Measurements from ENCODE around the gene POLR2E.

Gene POLR2E

GRCh38 chr19:1084024-1084868 lies 10.9 kb downstream of the POLR2E start:
- H4K20me1 ChIP-seq, result peaks cover 69 to 100% (median 94%) of the 10 kb centered on the region in 11 experiments
- H3K27me3 ChIP-seq, result no peaks in the 10 kb centered on the region
- TF ChIP-seq Cebpa-rat (IDR thresholded peaks at IDR 0.05), result no peak
- H3K27ac ChIP-seq, result no peak overlapping the region
- H3K9me3 ChIP-seq (replicated peaks in 1 of 11), result no peaks in the 10 kb centered on the region
- H3K4me3 ChIP-seq, result no peak overlapping the region
- no peak overlapping the region for H3K9ac ChIP-seq
- peaks cover 82 to 94% (median 90%) of the 10 kb centered on the region in 11 experiments for H3K36me3 ChIP-seq
- 0 out of 22 replicates have a peak overlapping the region, but pooled peaks of 2 of the 11 experiments have one; percentile 12 to 38 for H3K4me2 ChIP-seq
- peaks cover 36 to 96% (median 67%) of the 10 kb centered on the region in 10 experiments for H3K4me1 ChIP-seq

- Histone ChIP-seq H3K27ac (no peak overlapping the region), H3K4me2 (peak overlapping the region in 7 of 11 experiments; percentile 7 to 65 (median 24); a peak in 10 of 22 replicates), H3K27me3 (no peaks in the 10 kb centered on the region), H3K4me3 (no peak overlapping the region; a peak in 1 of 20 replicates), H3K4me1 (peaks cover 25 to 89% (median 56%) of the 10 kb centered on the region in 10 experiments), H3K9ac (peak overlapping the region in 3 of 11 experiments; percentile 6 to 26 (median 7); a peak in 2 of 22 replicates), H3K36me3 (peaks cover 85 to 94% (median 89%) of the 10 kb centered on the region in 11 experiments), H4K20me1 (peaks cover 73 to 100% (median 91%) of the 10 kb centered on the region in 11 experiments), H3K9me3 (replicated peaks in 1 of 11) (no peaks in the 10 kb centered on the region)
- no peak for TF ChIP-seq Cebpa-rat (IDR thresholded peaks at IDR 0.05)
Measured at GRCh38 chr19:1082928-1083816, 12.0 kb downstream of the POLR2E start.

GRCh38 chr19:1082165-1082927 lies 12.8 kb downstream of the POLR2E start:
- Histone ChIP-seq H3K4me2 (peak overlapping the region in 5 of 11 experiments; percentile 17 to 65 (median 33); a peak in 9 of 22 replicates), H3K27ac (no peak overlapping the region)

DNA sequence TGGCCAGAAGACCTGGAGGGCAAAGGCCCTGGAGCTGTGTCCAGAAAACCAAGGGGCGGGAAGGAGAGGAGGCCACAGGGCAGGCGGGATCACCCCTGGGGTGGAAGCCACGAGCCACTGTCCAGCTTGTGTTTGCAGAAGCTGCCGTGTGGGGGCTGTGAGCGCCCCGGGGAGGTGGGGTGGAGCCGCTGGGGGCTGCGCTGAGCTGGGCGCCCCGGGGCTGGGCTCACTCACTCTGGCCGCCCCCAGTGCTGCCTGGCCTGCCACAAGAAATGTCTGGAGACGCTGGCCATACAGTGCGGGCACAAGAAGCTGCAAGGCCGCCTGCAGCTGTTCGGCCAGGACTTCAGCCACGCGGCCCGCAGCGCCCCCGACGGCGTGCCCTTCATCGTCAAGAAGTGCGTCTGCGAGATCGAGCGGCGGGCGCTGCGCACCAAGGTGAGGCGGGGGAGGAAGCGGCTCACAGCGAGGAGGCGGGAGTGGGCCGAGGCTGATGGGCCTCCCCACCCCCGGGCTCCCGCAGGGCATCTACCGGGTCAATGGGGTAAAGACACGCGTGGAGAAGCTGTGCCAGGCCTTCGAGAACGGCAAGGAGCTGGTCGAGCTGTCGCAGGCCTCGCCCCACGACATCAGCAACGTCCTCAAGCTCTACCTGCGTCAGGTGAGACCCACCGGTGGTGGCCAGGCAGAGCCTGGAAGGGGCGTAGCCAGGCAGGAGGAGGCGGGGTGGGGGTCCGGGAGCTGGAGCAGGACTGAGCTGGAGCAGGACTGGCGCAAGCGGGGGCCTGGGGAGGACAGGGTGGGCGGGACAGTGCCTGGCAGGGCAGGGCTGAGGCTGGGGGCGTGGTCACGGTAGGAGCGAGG lies 13.6 kb downstream of the POLR2E start:
- peaks cover 79 to 100% (median 96%) of the 10 kb centered on the region in 11 experiments for H4K20me1 ChIP-seq
- H3K9ac ChIP-seq, result peak overlapping the region in 1 of 11 experiments; percentile 26; a peak in 1 of 22 replicates
- peaks cover 89 to 100% (median 94%) of the 10 kb centered on the region in 11 experiments for H3K36me3 ChIP-seq
- peaks cover 23 to 89% (median 55%) of the 10 kb centered on the region in 10 experiments for H3K4me1 ChIP-seq
- no peak overlapping the region for H3K27ac ChIP-seq
- H3K27me3 ChIP-seq, result no peaks in the 10 kb centered on the region
- no peak for TF ChIP-seq Cebpa-rat (IDR thresholded peaks at IDR 0.05)
- H3K4me2 ChIP-seq, result peak overlapping the region in 3 of 11 experiments; percentile 4 to 19 (median 12); a peak in 3 of 22 replicates
- no peaks in the 10 kb centered on the region for H3K9me3 ChIP-seq (replicated peaks in 1 of 11)
- H3K4me3 ChIP-seq, result no peak overlapping the region

More at GRCh38 chr19:1082165-1082927, 12.8 kb downstream of the POLR2E start:
- Histone ChIP-seq H3K4me1 (peaks cover 23 to 89% (median 55%) of the 10 kb centered on the region in 10 experiments), H3K9ac (no peak overlapping the region), H3K9me3 (replicated peaks in 1 of 11) (no peaks in the 10 kb centered on the region), H3K36me3 (peaks cover 91 to 100% (median 95%) of the 10 kb centered on the region in 11 experiments), H4K20me1 (peaks cover 79 to 100% (median 96%) of the 10 kb centered on the region in 11 experiments), H3K27me3 (no peaks in the 10 kb centered on the region), H3K4me3 (no peak overlapping the region)
- no peak for TF ChIP-seq Cebpa-rat (IDR thresholded peaks at IDR 0.05)

GRCh38 chr19:1080360-1081161 lies 14.6 kb downstream of the POLR2E start:
- Histone ChIP-seq H3K4me2 (no peak overlapping the region), H3K9ac (peak overlapping the region in 2 of 11 experiments; percentile 17 to 26; a peak in 1 of 22 replicates), H3K27me3 (no peaks in the 10 kb centered on the region), H3K27ac (no peak overlapping the region), H3K9me3 (replicated peaks in 1 of 11) (no peaks in the 10 kb centered on the region), H4K20me1 (peaks cover 73 to 100% (median 96%) of the 10 kb centered on the region in 11 experiments), H3K4me3 (no peak overlapping the region), H3K4me1 (peaks cover 28 to 89% (median 57%) of the 10 kb centered on the region in 10 experiments), H3K36me3 (peaks cover 89 to 100% (median 94%) of the 10 kb centered on the region in 11 experiments)
- no peak for TF ChIP-seq Cebpa-rat (IDR thresholded peaks at IDR 0.05)

DNA sequence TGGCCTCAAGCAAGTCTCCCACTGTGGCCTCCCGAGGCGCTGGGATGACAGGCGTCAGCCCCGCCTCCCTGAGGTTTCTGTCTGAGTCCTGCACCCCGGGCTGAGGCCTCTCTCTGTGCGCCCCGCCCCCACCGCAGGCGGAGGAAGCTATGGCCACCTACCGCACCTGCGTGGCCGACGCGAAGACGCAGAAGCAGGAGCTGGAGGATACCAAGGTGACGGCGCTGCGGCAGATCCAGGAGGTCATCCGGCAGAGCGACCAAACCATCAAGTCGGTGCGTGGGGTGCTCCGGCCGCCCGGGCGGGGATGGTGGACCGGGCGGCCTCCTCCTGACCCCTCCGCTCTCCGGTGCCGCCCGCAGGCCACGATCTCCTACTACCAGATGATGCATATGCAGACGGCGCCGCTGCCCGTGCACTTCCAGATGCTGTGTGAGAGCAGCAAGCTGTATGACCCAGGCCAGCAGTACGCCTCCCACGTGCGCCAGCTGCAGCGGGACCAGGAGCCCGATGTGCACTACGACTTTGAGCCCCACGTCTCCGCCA lies 15.5 kb downstream of the POLR2E start:
- Histone ChIP-seq H3K27me3 (no peaks in the 10 kb centered on the region), H4K20me1 (peaks cover 73 to 99% (median 94%) of the 10 kb centered on the region in 11 experiments), H3K9ac (no peak overlapping the region), H3K4me3 (no peak overlapping the region), H3K4me2 (no peak overlapping the region), H3K4me1 (peaks cover 36 to 88% (median 60%) of the 10 kb centered on the region in 10 experiments), H3K27ac (no peak overlapping the region), H3K9me3 (replicated peaks in 1 of 11) (no peaks in the 10 kb centered on the region), H3K36me3 (peaks cover 86 to 99% (median 93%) of the 10 kb centered on the region in 11 experiments)
- TF ChIP-seq Cebpa-rat (IDR thresholded peaks at IDR 0.05), result no peak

Data from BLaER1 treated with 17β-estradiol and CSF1 and Interleukin-3, amounts not matched to agents 10 nM and 100 nM (cell line).